Endothelial cell of umbilical vein (primary cell): Measurements from ENCODE around the gene CAPN5.

ENCODE experiments used
- CTCF ChIP-seq, 2 donors: IDR thresholded peaks; 1 replicate in 1 of 2; 2 replicates in 1 of 2; pipeline ENCODE4 v1.5.1; 2011; ENCODE audit warnings: low read length in 2 of 2, mild to moderate bottlenecking in 2 of 2, moderate library complexity in 2 of 2, control low read depth in 1 of 2, inconsistent platforms in 1 of 2, low read depth in 1 of 2; ENCODE audit not compliant: insufficient read depth in 1 of 2; ENCODE audit errors: extremely low read depth in 1 of 2
- EZH2 ChIP-seq: IDR thresholded peaks from 2 replicates; pipeline ENCODE4 v1.6.1; 2012; ENCODE audit warnings: borderline replicate concordance, low read depth, mild to moderate bottlenecking, moderate library complexity, low read length, inconsistent platforms; ENCODE audit not compliant: severe bottlenecking
- POLR2A ChIP-seq: IDR thresholded peaks from 2 replicates; pipeline ENCODE4 v1.6.1; 2012; ENCODE audit warnings: low read depth, mild to moderate bottlenecking, control low read depth, low read length
- POLR2AphosphoS5 ChIP-seq: IDR thresholded peaks from 2 replicates; pipeline ENCODE4 v1.6.1; 2012; ENCODE audit warnings: low read depth, mild to moderate bottlenecking, control low read depth, low read length, moderate library complexity; ENCODE audit not compliant: insufficient read depth

GRCh38 chr11:77102246-77103210 is 35.8 kb downstream of the CAPN5 start, which contains the start of gene OMP:
- TF ChIP-seq CTCF (IDR thresholded peaks at IDR 0.05; ENCODE audit: extremely low read depth in 1 of 2, insufficient read depth in 1 of 2, low read depth in 1 of 2, low read length in 2 of 2) (no peak), POLR2A (no peak), POLR2AphosphoS5 (no peak), EZH2 (no peak)
